ENCODE data around the gene OR6C75.
"Not testable (repeated sequence)": the region's sequence is repeated elsewhere in the genome, so short reads cannot be mapped to it uniquely, and the experiment has no call there.

The OR6C75 gene

GRCh38 chr12:55355338-55355737 is 7.4 kb upstream of the OR6C75 start:
- not testable (repeated sequence) for H3K79me2 ChIP-seq (ENCODE audit: control insufficient read depth, insufficient read depth, low read length); H3K27me3 ChIP-seq (ENCODE audit: insufficient read depth, low read length, poor library complexity); H4K8ac ChIP-seq (ENCODE audit: low read depth, low read length); H3K9ac ChIP-seq (ENCODE audit: low read length); H2BK5ac ChIP-seq (ENCODE audit: low read length); H3K4me1 ChIP-seq (ENCODE audit: control insufficient read depth, low read depth, low read length); H3K27ac ChIP-seq (ENCODE audit: low read depth, low read length); H3K4me2 ChIP-seq (ENCODE audit: low read length); H3K4me3 ChIP-seq (ENCODE audit: low read length); H4K5ac ChIP-seq (ENCODE audit: low read length); H2BK120ac ChIP-seq (ENCODE audit: low read depth, low read length); H3K79me1 ChIP-seq (ENCODE audit: low read length); H3K36me3 ChIP-seq (ENCODE audit: control insufficient read depth, insufficient read depth, low read length); H3K56ac ChIP-seq (ENCODE audit: low read length); H3K18ac ChIP-seq (ENCODE audit: low read length); H2AK5ac ChIP-seq (ENCODE audit: low read length); H3K23ac ChIP-seq (ENCODE audit: low read length); H2BK15ac ChIP-seq (replicated peaks; ENCODE audit: low read depth); H3K4ac ChIP-seq (ENCODE audit: low read depth, low read length)
- WGBS (ENCODE audit: extremely low coverage, insufficient coverage, low lambda C conversion rate), result no CpG with 5 or more reads among the region's 4 CpGs
- peak; percentile 2 for DNase-seq

DNA sequence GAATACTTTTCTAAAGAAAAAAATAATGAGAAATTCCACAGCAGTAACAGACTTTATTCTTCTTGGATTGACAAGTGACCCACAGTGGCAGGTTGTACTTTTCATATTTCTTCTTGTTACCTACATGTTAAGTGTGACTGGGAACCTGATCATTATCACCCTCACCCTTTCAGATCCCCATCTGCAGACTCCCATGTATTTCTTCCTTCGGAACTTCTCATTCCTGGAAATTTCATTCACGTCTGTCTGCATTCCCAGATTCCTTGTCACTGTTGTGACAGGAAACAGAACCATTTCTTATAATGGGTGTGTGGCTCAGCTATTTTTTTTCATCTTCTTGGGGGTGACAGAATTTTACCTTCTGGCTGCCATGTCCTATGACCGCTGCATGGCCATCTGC is 2.3 kb downstream of the OR6C75 start:
- no peak overlapping the region for H2AK5ac ChIP-seq (ENCODE audit: low read length)
- H2BK15ac ChIP-seq (replicated peaks; ENCODE audit: low read depth), result no peak overlapping the region
- no peak overlapping the region for H3K27ac ChIP-seq (ENCODE audit: low read depth, low read length)
- H3K4ac ChIP-seq (ENCODE audit: low read depth, low read length), result no peak overlapping the region
- H3K27me3 ChIP-seq (ENCODE audit: insufficient read depth, low read length, poor library complexity), result no peaks in the 10 kb centered on the region
- H3K36me3 ChIP-seq (ENCODE audit: control insufficient read depth, insufficient read depth, low read length), result no peaks in the 10 kb centered on the region
- no peak overlapping the region for H2BK5ac ChIP-seq (ENCODE audit: low read length)
- H3K9ac ChIP-seq (ENCODE audit: low read length), result no peak overlapping the region
- H3K4me1 ChIP-seq (ENCODE audit: control insufficient read depth, low read depth, low read length), result no peaks in the 10 kb centered on the region
- no peak overlapping the region for H3K23ac ChIP-seq (ENCODE audit: low read length)
- H4K5ac ChIP-seq (ENCODE audit: low read length), result no peak overlapping the region
- no peak for DNase-seq
- no CpG with 5 or more reads among the region's 3 CpGs for WGBS (ENCODE audit: extremely low coverage, insufficient coverage, low lambda C conversion rate)
- no peaks in the 10 kb centered on the region for H3K79me1 ChIP-seq (ENCODE audit: low read length)
- H2BK120ac ChIP-seq (ENCODE audit: low read depth, low read length), result no peak overlapping the region
- H3K4me3 ChIP-seq (ENCODE audit: low read length), result no peak overlapping the region
- H4K8ac ChIP-seq (ENCODE audit: low read depth, low read length), result no peak overlapping the region
- no peak overlapping the region for H3K18ac ChIP-seq (ENCODE audit: low read length)
- no peak overlapping the region for H3K4me2 ChIP-seq (ENCODE audit: low read length)
- H3K56ac ChIP-seq (ENCODE audit: low read length), result no peak overlapping the region
- no peaks in the 10 kb centered on the region for H3K79me2 ChIP-seq (ENCODE audit: control insufficient read depth, insufficient read depth, low read length)

GRCh38 chr12:55372521-55372920 is 9.7 kb downstream of the OR6C75 start:
- Histone ChIP-seq H3K79me2 (ENCODE audit: control insufficient read depth, insufficient read depth, low read length) (no peaks in the 10 kb centered on the region), H3K4me3 (ENCODE audit: low read length) (no peak overlapping the region), H3K18ac (ENCODE audit: low read length) (no peak overlapping the region), H3K79me1 (ENCODE audit: low read length) (no peaks in the 10 kb centered on the region), H3K4me1 (ENCODE audit: control insufficient read depth, low read depth, low read length) (no peaks in the 10 kb centered on the region), H3K36me3 (ENCODE audit: control insufficient read depth, insufficient read depth, low read length) (no peaks in the 10 kb centered on the region), H3K56ac (ENCODE audit: low read length) (no peak overlapping the region), H3K4me2 (ENCODE audit: low read length) (no peak overlapping the region), H2BK120ac (ENCODE audit: low read depth, low read length) (no peak overlapping the region), H4K5ac (ENCODE audit: low read length) (no peak overlapping the region), H3K23ac (ENCODE audit: low read length) (no peak overlapping the region), H2BK5ac (ENCODE audit: low read length) (no peak overlapping the region), H3K9ac (ENCODE audit: low read length) (no peak overlapping the region), H4K8ac (ENCODE audit: low read depth, low read length) (no peak overlapping the region), H3K27ac (ENCODE audit: low read depth, low read length) (no peak overlapping the region), H3K4ac (ENCODE audit: low read depth, low read length) (no peak overlapping the region), H2BK15ac (replicated peaks; ENCODE audit: low read depth) (no peak overlapping the region), H3K27me3 (ENCODE audit: insufficient read depth, low read length, poor library complexity) (no peaks in the 10 kb centered on the region), H2AK5ac (ENCODE audit: low read length) (no peak overlapping the region)
- no CpG with 5 or more reads among the region's 4 CpGs for WGBS (ENCODE audit: extremely low coverage, insufficient coverage, low lambda C conversion rate)
- no peak for DNase-seq

DNA sequence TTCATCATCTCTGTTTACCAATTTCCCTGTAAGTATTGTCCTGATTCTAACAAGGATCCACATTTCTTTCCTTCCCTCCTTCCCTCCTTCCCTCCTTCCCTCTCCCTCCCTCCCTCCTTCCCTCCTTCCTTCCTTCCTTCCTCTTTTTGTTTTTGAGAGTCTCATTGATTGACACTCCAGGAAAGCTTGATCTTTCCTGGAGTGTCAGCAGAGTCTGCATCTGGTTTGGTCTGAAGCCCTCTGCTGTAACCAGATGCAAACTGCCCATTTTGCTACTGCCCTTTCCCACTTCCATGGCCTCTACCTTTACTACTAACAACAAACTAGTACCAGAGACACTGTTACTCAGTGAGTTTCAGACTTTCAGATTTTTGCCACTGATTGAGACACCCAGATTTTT is 23.1 kb downstream of the OR6C75 start:
- no peak overlapping the region for H3K56ac ChIP-seq (ENCODE audit: low read length)
- H4K5ac ChIP-seq (ENCODE audit: low read length), result no peak overlapping the region
- DNase-seq, result peak; percentile 21
- H3K36me3 ChIP-seq (ENCODE audit: control insufficient read depth, insufficient read depth, low read length), result no peaks in the 10 kb centered on the region
- H3K27me3 ChIP-seq (ENCODE audit: insufficient read depth, low read length, poor library complexity), result no peaks in the 10 kb centered on the region
- H2BK15ac ChIP-seq (replicated peaks; ENCODE audit: low read depth), result no peak overlapping the region
- H3K4me3 ChIP-seq (ENCODE audit: low read length), result no peak overlapping the region
- no peaks in the 10 kb centered on the region for H3K4me1 ChIP-seq (ENCODE audit: control insufficient read depth, low read depth, low read length)
- H3K27ac ChIP-seq (ENCODE audit: low read depth, low read length), result no peak overlapping the region
- no peak overlapping the region for H3K4me2 ChIP-seq (ENCODE audit: low read length)
- no peaks in the 10 kb centered on the region for H3K79me2 ChIP-seq (ENCODE audit: control insufficient read depth, insufficient read depth, low read length)
- H2BK120ac ChIP-seq (ENCODE audit: low read depth, low read length), result no peak overlapping the region
- H3K9ac ChIP-seq (ENCODE audit: low read length), result no peak overlapping the region
- no peak overlapping the region for H2AK5ac ChIP-seq (ENCODE audit: low read length)
- no peaks in the 10 kb centered on the region for H3K79me1 ChIP-seq (ENCODE audit: low read length)
- H4K8ac ChIP-seq (ENCODE audit: low read depth, low read length), result no peak overlapping the region
- no peak overlapping the region for H2BK5ac ChIP-seq (ENCODE audit: low read length)
- no peak overlapping the region for H3K18ac ChIP-seq (ENCODE audit: low read length)
- no peak overlapping the region for H3K4ac ChIP-seq (ENCODE audit: low read depth, low read length)
- no peak overlapping the region for H3K23ac ChIP-seq (ENCODE audit: low read length)

- WGBS (ENCODE audit: extremely low coverage, insufficient coverage, low lambda C conversion rate), result no CpG with 5 or more reads among the region's 23 CpGs
- Histone ChIP-seq H3K23ac (ENCODE audit: low read length) (no peak overlapping the region), H3K9ac (ENCODE audit: low read length) (no peak overlapping the region), H2BK5ac (ENCODE audit: low read length) (no peak overlapping the region), H3K4ac (ENCODE audit: low read depth, low read length) (no peak overlapping the region), H3K18ac (ENCODE audit: low read length) (no peak overlapping the region), H2AK5ac (ENCODE audit: low read length) (no peak overlapping the region), H2BK15ac (replicated peaks; ENCODE audit: low read depth) (no peak overlapping the region), H3K4me2 (ENCODE audit: low read length) (no peak overlapping the region), H3K4me1 (ENCODE audit: control insufficient read depth, low read depth, low read length) (no peaks in the 10 kb centered on the region), H3K79me2 (ENCODE audit: control insufficient read depth, insufficient read depth, low read length) (no peaks in the 10 kb centered on the region), H3K36me3 (ENCODE audit: control insufficient read depth, insufficient read depth, low read length) (no peaks in the 10 kb centered on the region), H3K4me3 (ENCODE audit: low read length) (no peak overlapping the region), H3K79me1 (ENCODE audit: low read length) (no peaks in the 10 kb centered on the region), H3K27ac (ENCODE audit: low read depth, low read length) (no peak overlapping the region), H4K8ac (ENCODE audit: low read depth, low read length) (no peak overlapping the region), H2BK120ac (ENCODE audit: low read depth, low read length) (no peak overlapping the region), H3K27me3 (ENCODE audit: insufficient read depth, low read length, poor library complexity) (no peaks in the 10 kb centered on the region), H4K5ac (ENCODE audit: low read length) (no peak overlapping the region), H3K56ac (ENCODE audit: low read length) (no peak overlapping the region)
- DNase-seq, result no peak
Measured at GRCh38 chr12:55392032-55392795, 29.4 kb downstream of the OR6C75 start.

DNA sequence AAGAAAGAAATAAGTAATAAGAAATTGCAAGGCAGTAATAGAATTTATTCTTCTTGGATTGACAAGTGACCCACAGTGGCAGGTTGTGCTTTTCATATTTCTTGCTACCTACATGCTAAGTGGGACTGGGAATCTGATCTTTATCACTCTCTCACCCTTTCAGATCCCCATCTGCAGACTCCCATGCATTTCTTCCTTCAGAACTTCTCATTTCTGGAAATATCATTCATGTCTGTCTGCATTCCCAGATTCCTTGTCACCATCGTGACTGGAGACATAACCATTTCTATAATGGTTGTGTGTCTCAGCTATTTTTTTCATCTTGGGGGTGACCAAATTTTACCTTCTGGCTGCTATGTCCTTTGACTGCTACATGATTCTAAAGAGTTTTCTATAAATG is 33.6 kb downstream of the OR6C75 start:
- H3K36me3 ChIP-seq (ENCODE audit: control insufficient read depth, insufficient read depth, low read length), result no peaks in the 10 kb centered on the region
- no peak overlapping the region for H3K9ac ChIP-seq (ENCODE audit: low read length)
- H3K18ac ChIP-seq (ENCODE audit: low read length), result no peak overlapping the region
- H2AK5ac ChIP-seq (ENCODE audit: low read length), result no peak overlapping the region
- no CpG with 5 or more reads among the region's 1 CpG for WGBS (ENCODE audit: extremely low coverage, insufficient coverage, low lambda C conversion rate)
- H3K4ac ChIP-seq (ENCODE audit: low read depth, low read length), result no peak overlapping the region
- H3K27ac ChIP-seq (ENCODE audit: low read depth, low read length), result no peak overlapping the region
- no peak overlapping the region for H4K5ac ChIP-seq (ENCODE audit: low read length)
- no peak overlapping the region for H2BK5ac ChIP-seq (ENCODE audit: low read length)
- H3K4me3 ChIP-seq (ENCODE audit: low read length), result no peak overlapping the region
- DNase-seq, result no peak
- no peaks in the 10 kb centered on the region for H3K27me3 ChIP-seq (ENCODE audit: insufficient read depth, low read length, poor library complexity)
- no peaks in the 10 kb centered on the region for H3K4me1 ChIP-seq (ENCODE audit: control insufficient read depth, low read depth, low read length)
- no peak overlapping the region for H3K56ac ChIP-seq (ENCODE audit: low read length)
- H4K8ac ChIP-seq (ENCODE audit: low read depth, low read length), result no peak overlapping the region
- H2BK120ac ChIP-seq (ENCODE audit: low read depth, low read length), result no peak overlapping the region
- no peaks in the 10 kb centered on the region for H3K79me1 ChIP-seq (ENCODE audit: low read length)
- H3K4me2 ChIP-seq (ENCODE audit: low read length), result no peak overlapping the region
- H3K23ac ChIP-seq (ENCODE audit: low read length), result no peak overlapping the region
- no peak overlapping the region for H2BK15ac ChIP-seq (replicated peaks; ENCODE audit: low read depth)
- H3K79me2 ChIP-seq (ENCODE audit: control insufficient read depth, insufficient read depth, low read length), result no peaks in the 10 kb centered on the region

Data from mesendoderm (in vitro differentiated cells).